NCI-H460 (cell line): ENCODE data around the gene RNF222. TPM values are rescaled to one million over a fixed set of nuclear protein-coding genes. Genes with fewer than 3 reads are reported as not detected.
"Not testable (repeated sequence)": the region's sequence is repeated elsewhere in the genome, so short reads cannot be mapped to it uniquely, and the experiment has no call there.

Experiments
- DNase-seq: peaks from one replicate; pipeline ENCODE4 v3.0.0-alpha.2; 2016; ENCODE audit warnings: low read depth; ENCODE audit errors: extremely low read depth
- total RNA-seq: library from RNA; depleted of rRNA; stranded (reverse); fragments of >200 nt; shearing (Covaris generic); gene quantifications from 2 replicates; pipeline ENCODE4 v1.2.3, GENCODE V29; 2014; rRNA removed

The RNF222 gene
- total RNA-seq, 1 experiment from 2014 or later, result not detected

GRCh38 chr17:8347001-8347400 is 50.6 kb downstream of the RNF222 start:
- DNase-seq, result not testable (repeated sequence)

- DNase-seq, result no peak
Measured at GRCh38 chr17:8345951-8346665, 51.5 kb downstream of the RNF222 start.

DNA sequence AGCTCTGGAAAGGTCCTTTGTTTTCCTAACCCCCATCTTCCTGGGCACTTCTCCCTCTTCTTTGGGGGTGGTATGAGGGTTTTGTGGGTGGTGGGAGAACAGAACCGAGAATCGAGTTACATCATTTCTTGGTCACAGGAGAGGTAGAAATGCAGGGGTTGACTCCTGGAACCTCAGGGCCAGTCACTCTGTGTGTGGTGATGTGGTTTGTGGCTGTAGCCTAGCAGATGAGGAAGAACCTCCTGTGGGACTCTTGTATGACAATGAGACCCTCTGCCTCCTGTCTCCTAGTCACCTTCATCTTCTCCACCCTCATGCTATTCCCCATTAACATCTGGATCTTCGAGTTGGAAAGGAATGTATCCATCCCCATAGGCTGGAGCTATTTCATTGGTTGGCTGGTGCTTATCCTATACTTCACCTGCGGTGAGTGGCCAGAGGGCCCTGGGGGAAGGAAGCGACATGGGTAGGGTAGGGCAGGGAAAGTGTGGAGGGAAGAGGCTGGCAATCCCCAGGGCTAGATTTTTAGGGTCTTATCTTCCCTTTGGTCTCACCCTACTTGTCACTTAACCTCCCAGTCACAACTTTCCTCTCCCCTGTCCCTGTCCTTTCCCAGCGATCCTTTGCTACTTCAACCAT is 52.5 kb downstream of the RNF222 start:
- no peak for DNase-seq

DNA sequence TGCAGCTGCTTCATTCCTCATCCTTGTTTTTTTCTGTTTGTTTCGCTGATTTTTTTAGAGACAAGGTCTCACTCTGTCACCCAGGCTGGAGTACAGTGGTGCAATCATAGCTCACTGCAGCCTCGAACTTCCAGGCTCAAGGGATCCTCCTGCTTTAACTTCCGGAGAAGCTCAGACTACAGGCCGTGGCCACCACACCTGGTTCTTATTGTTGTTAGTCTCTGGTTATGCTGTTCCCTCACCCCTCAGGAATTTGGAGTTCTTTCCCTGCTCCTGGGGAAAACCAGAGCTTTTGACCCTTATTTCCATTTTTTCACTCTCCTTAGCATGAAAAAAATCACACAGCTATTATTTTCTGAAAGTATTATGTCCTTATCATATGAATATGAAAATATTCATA is 56.2 kb downstream of the RNF222 start:
- DNase-seq, result no peak

Other genes with a start within 250 kb of the RNF222 start
- 4.6 and 6.5 TPM in 2 replicates for gene PER1, start 245.4 kb downstream of the RNF222 start, total RNA-seq
- 6.0 and 8.0 TPM in 2 replicates for gene VAMP2, start 234.9 kb downstream of the RNF222 start, total RNA-seq
- 26.6 and 27.9 TPM in 2 replicates for gene TMEM107, start 221.4 kb downstream of the RNF222 start, total RNA-seq
- 4.0 and 5.5 TPM in 2 replicates for gene BORCS6, start 207.6 kb downstream of the RNF222 start, total RNA-seq
- 64.1 and 69.2 TPM in 2 replicates for gene AURKB, start 187.3 kb downstream of the RNF222 start, total RNA-seq
- 14.2 and 16.2 TPM in 2 replicates for gene CTC1, start 149.8 kb downstream of the RNF222 start, total RNA-seq
- gene PFAS, start 148.5 kb downstream of the RNF222 start, total RNA-seq, result 54.7 and 57.4 TPM in 2 replicates
- gene RANGRF, start 109.2 kb downstream of the RNF222 start, total RNA-seq, result 32.1 and 41.2 TPM in 2 replicates
- 1.7 and 2.5 TPM in 2 replicates for gene SLC25A35, start 102.4 kb downstream of the RNF222 start, total RNA-seq
- not detected in 2 replicates for gene ARHGEF15, start 87.6 kb downstream of the RNF222 start, total RNA-seq
- not detected in 2 replicates for gene ODF4, start 58.0 kb downstream of the RNF222 start, total RNA-seq
- 7,995 and 8,048 TPM in 2 replicates for gene RPL26, start 14.6 kb downstream of the RNF222 start, total RNA-seq
- gene NDEL1, start 38.1 kb upstream of the RNF222 start, total RNA-seq, result 46.7 and 63.1 TPM in 2 replicates
- gene MYH10, start 232.9 kb upstream of the RNF222 start, total RNA-seq, result 8.0 and 8.1 TPM in 2 replicates